ENCODE data around the gene NFATC2IP.

- TF ChIP-seq CTCF (optimal IDR thresholded peaks at IDR 0.05 in 1 of 3, IDR thresholded peaks at IDR 0.05 in 1 of 3, conservative IDR thresholded peaks at IDR 0.05 in 1 of 3; ENCODE audit: extremely low read depth in 1 of 3, insufficient read depth in 2 of 3, low read length in 3 of 3) (no peak), EZH2 (IDR thresholded peaks at IDR 0.05; ENCODE audit: low read length) (no peak)
These were observed 30.2 kb downstream of the NFATC2IP start for GRCh38 chr16:28980929-28981328.
